Activated CD4-positive, alpha-beta T cell treated with anti-CD3 and anti-CD28 coated beads for 48 hours (primary cell): Measurements from ENCODE around the gene SLC50A1.
A peak's percentile ranks its signal among the peaks of the same experiment; 100 is the strongest.
"Not testable (repeated sequence)": the region's sequence is repeated elsewhere in the genome, so short reads cannot be mapped to it uniquely, and the experiment has no call there.

Experiments
- DNase-seq: peaks from one replicate; pipeline ENCODE4 v3.0.0-alpha.2; 2020

The SLC50A1 gene

GRCh38 chr1:155117610-155118009, 18.0 kb upstream of the SLC50A1 start:
- DNase-seq = no peak

DNA sequence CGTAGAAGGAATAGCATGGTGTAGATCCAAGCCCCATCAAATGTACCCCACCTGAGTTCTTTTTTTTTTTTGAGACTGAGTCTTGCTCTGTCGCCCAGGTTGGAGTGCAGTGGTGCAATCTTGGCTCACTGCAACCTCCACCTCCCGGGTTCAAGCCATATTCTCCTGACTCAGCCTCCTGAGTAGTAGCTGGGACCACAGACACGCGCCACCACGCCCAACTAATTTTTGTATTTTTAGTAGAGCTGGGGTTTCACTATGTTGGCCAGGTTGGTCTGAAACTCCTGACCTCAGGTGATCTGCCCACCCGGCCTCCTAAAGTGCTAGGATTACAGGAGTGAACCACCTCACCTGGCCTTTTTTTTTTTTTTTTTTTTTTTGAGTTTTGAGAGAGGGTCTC, 17.6 kb upstream of the SLC50A1 start:
- not testable (repeated sequence) for DNase-seq

- no peak for DNase-seq
Observed at GRCh38 chr1:155120253-155120652, 15.4 kb upstream of the SLC50A1 start.

- DNase-seq = no peak
Observed at GRCh38 chr1:155121249-155121648, 14.4 kb upstream of the SLC50A1 start.

GRCh38 chr1:155122308-155122707, 13.3 kb upstream of the SLC50A1 start:
- DNase-seq = no peak

DNA sequence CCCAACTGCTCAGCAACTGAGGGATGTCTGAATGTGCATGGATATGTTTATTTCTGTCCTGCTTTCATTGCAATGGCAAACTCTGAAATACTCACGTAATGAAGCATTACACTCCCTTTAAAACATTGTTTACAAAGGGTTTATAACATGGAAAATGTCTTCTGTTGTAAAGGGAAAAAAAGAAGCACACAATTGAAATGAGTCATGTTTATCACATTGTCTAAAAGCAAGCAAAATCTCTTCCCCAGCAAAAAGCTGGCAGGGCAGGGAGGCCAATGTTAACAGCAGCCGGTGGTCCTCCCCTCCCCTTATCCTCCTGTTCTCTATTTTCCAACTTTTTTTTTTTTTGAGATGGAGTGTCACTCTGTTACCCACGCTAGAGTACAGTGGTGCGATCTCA, 11.9 kb upstream of the SLC50A1 start:
- DNase-seq = no peak

DNA sequence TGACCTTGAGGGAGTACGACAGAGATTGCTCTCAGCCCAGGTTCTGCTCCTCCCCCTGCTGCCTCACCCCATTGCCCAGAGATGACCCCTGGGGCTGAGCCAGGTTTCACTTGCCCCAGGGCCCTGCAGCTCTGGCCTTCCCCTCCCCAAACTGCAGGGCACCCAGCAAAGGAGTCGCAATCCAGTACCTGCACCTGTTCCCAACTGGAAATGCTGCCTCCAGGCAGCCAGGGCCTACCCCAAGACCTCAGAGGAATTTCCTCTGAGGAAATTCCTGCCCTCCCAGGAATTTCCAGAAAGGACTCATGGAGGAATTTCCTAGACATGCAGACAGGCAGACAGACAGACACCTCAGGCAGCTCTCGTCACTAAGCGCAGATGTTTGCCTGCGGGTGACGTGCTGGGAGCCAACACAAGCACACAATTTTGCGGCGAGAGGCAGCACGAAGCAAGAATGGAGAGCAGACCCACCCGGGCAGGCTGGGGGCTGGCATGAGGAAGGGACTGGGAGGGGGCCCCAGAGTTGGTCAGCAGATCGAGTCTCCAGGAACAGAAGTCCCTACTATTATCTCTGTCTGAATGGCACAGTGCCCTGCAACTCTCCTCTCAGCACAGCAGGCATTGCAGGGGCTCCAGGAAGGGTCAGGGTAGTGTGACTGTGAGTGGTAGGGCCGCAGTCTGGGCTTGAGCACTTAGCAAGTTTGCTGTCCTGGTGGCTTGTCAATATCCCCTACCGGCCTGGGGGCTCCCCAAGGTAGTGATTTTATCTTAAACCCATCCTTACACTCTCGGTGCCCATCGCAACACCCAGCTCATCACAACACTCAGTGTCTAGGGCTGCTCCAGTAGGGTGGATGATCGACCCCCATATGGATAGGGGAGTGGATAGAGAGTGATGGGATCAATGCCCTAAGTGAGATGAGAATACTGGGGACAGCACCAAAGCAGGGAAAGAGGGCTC, 10.9 kb upstream of the SLC50A1 start:
- DNase-seq = no peak

GRCh38 chr1:155125511-155125945, 10.1 kb upstream of the SLC50A1 start:
- no peak for DNase-seq

DNA sequence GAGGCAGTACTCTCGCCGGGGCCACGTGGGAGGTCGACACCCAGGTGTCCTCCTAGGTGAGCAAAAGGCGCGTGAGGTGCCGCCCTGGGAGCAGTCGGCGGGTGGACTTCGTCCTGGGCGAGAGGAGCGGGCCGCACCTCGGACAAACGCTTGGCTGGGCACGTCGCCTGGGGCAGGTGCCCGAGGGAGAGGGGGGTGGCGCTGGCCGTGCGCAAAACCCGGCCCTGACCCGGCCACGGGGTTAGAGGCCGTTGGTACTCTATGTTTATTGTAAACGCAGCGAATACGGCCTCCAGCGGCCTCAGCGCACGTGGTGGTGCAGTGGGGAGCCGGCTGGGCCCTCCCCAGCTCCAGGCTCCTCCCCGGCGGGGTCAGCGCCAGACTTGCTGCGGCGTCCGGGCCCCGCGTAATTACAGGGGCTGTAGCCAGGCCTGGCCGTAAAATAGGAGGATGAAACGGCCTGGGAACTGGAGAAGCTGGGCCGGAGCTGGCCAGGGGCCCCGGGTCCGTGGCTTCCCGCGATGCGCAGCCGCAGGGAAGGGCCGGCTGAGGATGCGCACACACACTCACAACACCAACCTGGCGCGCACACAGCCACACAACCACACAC, 9.6 kb upstream of the SLC50A1 start:
- no peak for DNase-seq

- DNase-seq = peak; percentile 58
Observed at GRCh38 chr1:155126556-155127104, 9.0 kb upstream of the SLC50A1 start.

DNA sequence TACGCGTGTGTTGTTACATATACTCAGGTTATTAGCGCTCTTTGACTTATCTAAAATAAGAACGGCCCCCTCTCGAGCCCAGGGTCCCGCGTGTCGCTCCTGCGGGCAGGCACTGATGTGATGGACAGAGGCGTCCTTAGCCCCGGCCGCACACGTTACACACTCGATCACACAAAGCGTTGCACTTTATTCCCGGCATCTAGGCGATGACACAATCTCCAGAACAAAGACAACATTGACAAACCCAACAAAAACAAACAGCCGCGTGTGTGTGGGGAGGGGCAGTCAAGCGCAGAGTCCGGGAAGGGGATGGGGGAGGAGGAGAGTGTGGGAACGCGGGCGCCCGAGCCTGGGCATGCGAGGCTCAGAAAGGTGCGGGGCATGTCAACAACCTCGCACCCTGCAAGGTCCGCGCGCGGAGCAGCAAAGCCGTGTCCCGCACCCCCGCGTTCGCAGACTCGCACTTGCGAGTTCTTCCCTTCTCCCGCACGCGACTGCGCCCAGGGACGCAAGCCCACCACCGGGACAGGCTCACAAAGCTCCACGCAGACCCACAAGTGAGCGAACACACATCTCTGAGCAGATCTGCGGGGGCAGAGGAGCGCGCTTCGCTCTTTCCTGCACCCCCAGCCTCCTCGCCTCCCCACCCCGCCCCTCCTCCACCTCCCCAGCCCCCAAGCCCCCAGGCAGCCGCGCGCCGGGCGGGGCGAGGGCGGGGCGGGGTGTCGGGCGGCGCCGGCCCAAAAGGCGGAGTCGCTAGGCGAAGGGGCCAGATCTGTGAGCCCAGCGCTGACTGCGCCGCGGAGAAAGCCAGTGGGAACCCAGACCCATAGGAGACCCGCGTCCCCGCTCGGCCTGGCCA, 8.3 kb upstream of the SLC50A1 start, which contains the start of gene EFNA1:
Gene EFNA1 (plus strand): TSS at position 772 of the 862 bp plus-strand sequence. CDS start 102 bp downstream, outside the sequence.
- DNase-seq = peak; percentile 42

- DNase-seq = no peak
Observed at GRCh38 chr1:155127967-155128754, 7.5 kb upstream of the SLC50A1 start.

GRCh38 chr1:155128755-155129473, 6.7 kb upstream of the SLC50A1 start:
- no peak for DNase-seq

- DNase-seq = no peak
Observed at GRCh38 chr1:155130272-155131006, 5.2 kb upstream of the SLC50A1 start.

DNA sequence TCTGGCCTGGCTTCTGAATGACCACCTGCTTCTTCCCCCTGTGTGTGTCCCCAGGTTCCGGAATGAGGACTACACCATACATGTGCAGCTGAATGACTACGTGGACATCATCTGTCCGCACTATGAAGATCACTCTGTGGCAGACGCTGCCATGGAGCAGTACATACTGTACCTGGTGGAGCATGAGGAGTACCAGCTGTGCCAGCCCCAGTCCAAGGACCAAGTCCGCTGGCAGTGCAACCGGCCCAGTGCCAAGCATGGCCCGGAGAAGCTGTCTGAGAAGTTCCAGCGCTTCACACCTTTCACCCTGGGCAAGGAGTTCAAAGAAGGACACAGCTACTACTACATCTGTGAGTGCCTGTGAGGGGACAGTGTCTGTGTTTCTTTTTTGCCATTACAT, 4.4 kb upstream of the SLC50A1 start:
- no peak for DNase-seq

GRCh38 chr1:155131856-155132255, 3.8 kb upstream of the SLC50A1 start:
- DNase-seq = no peak

- DNase-seq = no peak
Observed at GRCh38 chr1:155133799-155134281, 1.8 kb upstream of the SLC50A1 start.

GRCh38 chr1:155134322-155134721, 1.3 kb upstream of the SLC50A1 start:
- no peak for DNase-seq

DNA sequence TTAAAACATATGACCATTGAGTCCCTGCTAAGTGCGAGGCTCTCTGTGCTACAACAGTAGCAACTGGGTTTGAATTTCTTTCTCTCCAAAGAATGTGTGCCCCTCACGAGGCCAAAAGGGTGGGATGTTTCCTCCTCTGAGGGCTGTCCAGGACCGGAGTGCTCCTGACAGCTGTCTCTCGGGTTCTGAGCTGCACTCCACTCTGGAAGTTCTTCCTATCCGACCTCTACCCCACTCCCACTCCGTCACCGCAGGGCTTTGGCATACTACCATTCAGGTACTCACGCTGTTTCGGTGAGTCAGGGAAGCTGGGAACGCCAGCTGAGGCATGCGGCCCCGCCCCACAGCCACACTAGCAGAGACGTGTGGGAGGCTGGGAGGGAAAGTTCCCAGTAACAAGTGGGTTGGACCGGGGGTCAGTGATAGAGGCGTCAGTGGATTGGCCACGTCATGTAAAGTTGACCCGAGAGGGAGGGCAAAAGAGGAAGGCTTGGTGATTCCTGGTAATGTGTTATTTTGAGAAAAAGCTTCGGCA, 705 bp upstream of the SLC50A1 start:
- peak; percentile 87 for DNase-seq

- no peak for DNase-seq
Observed at GRCh38 chr1:155136748-155137147, 1.1 kb downstream of the SLC50A1 start.
